ENCODE measurements around the gene KRTAP5-8. TPM values are rescaled to one million over a fixed set of nuclear protein-coding genes. Genes with fewer than 3 reads are reported as not detected.

Gene KRTAP5-8
- total and polyA plus RNA-seq, 12 donors = 0.28 TPM; not detected in 11

DNA sequence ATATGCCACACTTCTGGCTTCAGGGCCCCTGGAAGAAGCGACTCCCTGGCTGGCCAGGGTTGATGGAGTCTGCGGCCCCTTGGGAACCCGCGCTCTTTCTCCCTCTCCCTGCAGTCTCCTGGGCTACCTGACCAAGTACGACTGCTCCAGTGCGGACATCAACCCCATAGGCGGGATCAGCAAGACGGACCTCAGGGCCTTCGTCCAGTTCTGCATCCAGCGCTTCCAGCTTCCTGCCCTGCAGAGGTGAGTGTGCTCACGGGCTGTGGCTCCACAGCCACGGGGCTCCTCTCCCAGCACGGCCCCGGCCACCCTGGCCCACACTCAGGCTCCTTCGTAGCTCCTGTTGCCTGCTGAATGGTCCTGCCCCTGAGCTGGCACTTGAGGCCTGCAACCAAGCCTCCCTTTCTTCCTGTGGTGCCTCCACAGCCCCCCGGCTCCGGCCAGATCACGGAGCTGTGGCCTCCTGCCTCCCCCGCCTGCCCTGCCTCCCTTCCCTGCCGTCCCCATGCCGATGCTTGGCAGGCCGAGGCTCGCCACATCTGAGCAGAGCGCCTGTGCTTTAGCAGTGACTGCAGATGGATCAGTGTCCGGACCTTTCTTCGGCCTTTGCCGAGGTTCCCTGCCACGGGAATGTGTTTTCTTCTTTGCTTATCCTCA is 47.0 kb upstream of the KRTAP5-8 start:
- DNase-seq = peak in 2 of 7 donors; percentile 9 to 14
- 95 to 97% (median 97%) methylated on average over 19 to 28 of the region's 28 CpGs for whole genome bisulfite sequencing, 4 donors
- no peaks in the 10 kb centered on the region for H3K4me1 ChIP-seq (replicated peaks in 1 of 2)
- no peak overlapping the region for H3K27ac ChIP-seq
- H3K9me3 ChIP-seq (replicated peaks in 1 of 3) = no peaks in the 10 kb centered on the region
- TF ChIP-seq, protein P1, sequence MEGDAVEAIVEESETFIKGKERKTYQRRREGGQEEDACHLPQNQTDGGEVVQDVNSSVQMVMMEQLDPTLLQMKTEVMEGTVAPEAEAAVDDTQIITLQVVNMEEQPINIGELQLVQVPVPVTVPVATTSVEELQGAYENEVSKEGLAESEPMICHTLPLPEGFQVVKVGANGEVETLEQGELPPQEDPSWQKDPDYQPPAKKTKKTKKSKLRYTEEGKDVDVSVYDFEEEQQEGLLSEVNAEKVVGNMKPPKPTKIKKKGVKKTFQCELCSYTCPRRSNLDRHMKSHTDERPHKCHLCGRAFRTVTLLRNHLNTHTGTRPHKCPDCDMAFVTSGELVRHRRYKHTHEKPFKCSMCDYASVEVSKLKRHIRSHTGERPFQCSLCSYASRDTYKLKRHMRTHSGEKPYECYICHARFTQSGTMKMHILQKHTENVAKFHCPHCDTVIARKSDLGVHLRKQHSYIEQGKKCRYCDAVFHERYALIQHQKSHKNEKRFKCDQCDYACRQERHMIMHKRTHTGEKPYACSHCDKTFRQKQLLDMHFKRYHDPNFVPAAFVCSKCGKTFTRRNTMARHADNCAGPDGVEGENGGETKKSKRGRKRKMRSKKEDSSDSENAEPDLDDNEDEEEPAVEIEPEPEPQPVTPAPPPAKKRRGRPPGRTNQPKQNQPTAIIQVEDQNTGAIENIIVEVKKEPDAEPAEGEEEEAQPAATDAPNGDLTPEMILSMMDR (IDR thresholded peaks at IDR 0.05) = no peak
- no peak for TF ChIP-seq POLR2A (IDR thresholded peaks at IDR 0.05)
- intact Hi-C loops (cut with DNase I) = no loop called here
- peaks cover 0 to 25% of the 10 kb centered on the region in 2 donors for H3K36me3 ChIP-seq (replicated peaks in 1 of 2)
- no peaks in the 10 kb centered on the region for H3K27me3 ChIP-seq
- H3K4me3 ChIP-seq = no peak overlapping the region

DNA sequence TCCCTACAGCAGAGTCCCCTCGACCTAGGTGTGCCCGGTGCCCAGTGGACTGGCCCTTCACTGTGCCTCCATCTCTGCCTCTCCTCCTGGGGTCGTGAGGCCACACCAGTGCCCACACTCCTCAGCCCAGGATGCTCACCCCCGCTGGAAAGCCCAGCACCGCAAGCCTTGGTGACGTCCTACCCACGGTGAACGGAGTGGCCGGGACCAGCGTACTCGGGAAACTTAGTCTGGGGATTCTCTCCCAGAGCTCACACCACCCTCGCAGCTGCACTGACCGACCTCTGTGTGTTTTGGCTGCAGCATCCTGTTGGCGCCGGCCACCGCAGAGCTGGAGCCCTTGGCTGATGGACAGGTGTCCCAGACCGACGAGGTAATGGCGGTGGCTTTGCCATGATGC is 46.3 kb upstream of the KRTAP5-8 start:
- H3K4me1 ChIP-seq (replicated peaks in 1 of 2) = no peaks in the 10 kb centered on the region
- TF ChIP-seq POLR2A (IDR thresholded peaks at IDR 0.05) = no peak
- TF ChIP-seq, protein P1 (IDR thresholded peaks at IDR 0.05) = no peak
- intact Hi-C loops (cut with DNase I) = no loop called here
- H3K27ac ChIP-seq = no peak overlapping the region
- H3K4me3 ChIP-seq = no peak overlapping the region
- no peaks in the 10 kb centered on the region for H3K9me3 ChIP-seq (replicated peaks in 1 of 3)
- no peaks in the 10 kb centered on the region for H3K27me3 ChIP-seq
- peak in 3 of 7 donors; percentile 10 to 34 (median 15) for DNase-seq
- peaks cover 0 to 24% of the 10 kb centered on the region in 2 donors for H3K36me3 ChIP-seq (replicated peaks in 1 of 2)
- 96 to 100% (median 98%) methylated on average over 6 to 19 of the region's 19 CpGs for WGBS, 4 donors

DNA sequence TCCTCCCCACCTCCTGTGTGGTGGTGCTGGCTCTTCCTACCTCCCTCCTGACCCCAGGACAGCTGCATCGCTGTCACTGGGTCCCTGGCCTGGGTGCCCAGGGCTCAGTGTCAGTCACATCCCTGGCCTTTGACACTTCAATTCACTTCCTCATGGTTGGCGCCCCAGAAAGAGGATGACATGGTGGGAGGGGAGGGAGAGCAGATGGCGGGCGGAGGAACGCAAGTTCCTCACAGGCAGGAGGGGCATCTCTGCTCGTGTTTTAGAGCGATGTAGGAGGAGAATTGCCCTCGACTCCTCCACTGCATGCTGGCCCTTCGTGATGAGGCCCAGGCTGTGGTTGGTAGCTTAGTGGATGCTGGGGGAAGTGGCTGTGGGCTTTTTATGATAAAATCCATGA is 45.9 kb upstream of the KRTAP5-8 start:
- DNase-seq = peak in 1 of 7 donors; percentile 2
- H3K27ac ChIP-seq = no peak overlapping the region
- 90 to 96% (median 94%) methylated on average over 7 to 9 of the region's 9 CpGs for whole genome bisulfite sequencing, 4 donors
- no peak overlapping the region for H3K4me3 ChIP-seq
- no peaks in the 10 kb centered on the region for H3K9me3 ChIP-seq (replicated peaks in 1 of 3)
- TF ChIP-seq, protein P1 (IDR thresholded peaks at IDR 0.05) = no peak
- TF ChIP-seq POLR2A (IDR thresholded peaks at IDR 0.05) = no peak
- H3K36me3 ChIP-seq (replicated peaks in 1 of 2) = peaks cover 0 to 26% of the 10 kb centered on the region in 2 donors
- no peaks in the 10 kb centered on the region for H3K27me3 ChIP-seq
- no peaks in the 10 kb centered on the region for H3K4me1 ChIP-seq (replicated peaks in 1 of 2)
- intact Hi-C loops (cut with DNase I) = no loop called here

GRCh38 chr11:71495286-71496230 is 42.3 kb upstream of the KRTAP5-8 start:
- TF ChIP-seq, protein P1 (IDR thresholded peaks at IDR 0.05) = no peak
- TF ChIP-seq POLR2A (IDR thresholded peaks at IDR 0.05) = no peak
- peak in 3 of 7 donors; percentile 6 to 40 (median 13) for DNase-seq
- no peaks in the 10 kb centered on the region for H3K4me1 ChIP-seq (replicated peaks in 1 of 2)
- H3K27ac ChIP-seq = no peak overlapping the region
- intact Hi-C loops (cut with DNase I) = no loop called here
- H3K27me3 ChIP-seq = no peaks in the 10 kb centered on the region
- H3K9me3 ChIP-seq (replicated peaks in 1 of 3) = no peaks in the 10 kb centered on the region
- no peak overlapping the region for H3K4me3 ChIP-seq
- H3K36me3 ChIP-seq (replicated peaks in 1 of 2) = peaks cover 0 to 59% of the 10 kb centered on the region in 2 donors
- WGBS, 4 donors = 94 to 97% (median 95%) methylated on average over 20 of the region's 20 CpGs

All from adrenal gland (tissue), 12 donors.